ENCODE results near the gene POLD3.
"Not testable (repeated sequence)": the region's sequence is repeated elsewhere in the genome, so short reads cannot be mapped to it uniquely, and the experiment has no call there.

POLD3 gene

GRCh38 chr11:74581954-74582547 lies 10.3 kb upstream of the POLD3 start:
- TF ChIP-seq CTCF (IDR thresholded peaks at IDR 0.05; ENCODE audit: low read depth, low read length, missing control alignments): no peak
- H3K4me3 ChIP-seq (ENCODE audit: low read depth, low read length): no peak overlapping the region
- no peak for DNase-seq (ENCODE audit: low read depth)

- DNase-seq (ENCODE audit: low read depth): no peak
- H3K4me3 ChIP-seq (ENCODE audit: low read depth, low read length): no peak overlapping the region
- no peak for TF ChIP-seq CTCF (IDR thresholded peaks at IDR 0.05; ENCODE audit: low read depth, low read length, missing control alignments)
These were observed 9.3 kb upstream of the POLD3 start for GRCh38 chr11:74583024-74583624.

- H3K4me3 ChIP-seq (ENCODE audit: low read depth, low read length); DNase-seq (ENCODE audit: low read depth): not testable (repeated sequence)
These were observed 1.9 kb upstream of the POLD3 start for GRCh38 chr11:74590492-74590891.

- no peak for TF ChIP-seq CTCF (IDR thresholded peaks at IDR 0.05; ENCODE audit: low read depth, low read length, missing control alignments)
- peak overlapping the region; percentile 99; the same call in 1 of the 2 replicates for H3K4me3 ChIP-seq (ENCODE audit: low read depth, low read length)
- no peak for DNase-seq (ENCODE audit: low read depth)
These were observed 330 bp upstream of the POLD3 start for GRCh38 chr11:74592063-74592440.

- TF ChIP-seq CTCF (IDR thresholded peaks at IDR 0.05; ENCODE audit: low read depth, low read length, missing control alignments): no peak
- peak overlapping the region; percentile 99 for H3K4me3 ChIP-seq (ENCODE audit: low read depth, low read length)
- no peak for DNase-seq (ENCODE audit: low read depth)
These were observed 1.1 kb downstream of the POLD3 start for GRCh38 chr11:74593463-74593862.

- DNase-seq (ENCODE audit: low read depth): no peak
- TF ChIP-seq CTCF (IDR thresholded peaks at IDR 0.05; ENCODE audit: low read depth, low read length, missing control alignments): no peak
- H3K4me3 ChIP-seq (ENCODE audit: low read depth, low read length): no peak overlapping the region
These were observed 10.5 kb downstream of the POLD3 start for GRCh38 chr11:74602637-74603556.

GRCh38 chr11:74603845-74604244 lies 11.5 kb downstream of the POLD3 start:
- no peak overlapping the region for H3K4me3 ChIP-seq (ENCODE audit: low read depth, low read length)
- DNase-seq (ENCODE audit: low read depth): no peak
- TF ChIP-seq CTCF (IDR thresholded peaks at IDR 0.05; ENCODE audit: low read depth, low read length, missing control alignments): no peak

Measured in GM12864 (cell line).